Effector CD4-positive, alpha-beta T cell (primary cell): ENCODE measurements around the gene HIF3A. TPM values are rescaled to one million over a fixed set of nuclear protein-coding genes. Genes with fewer than 3 reads are reported as not detected.
"Not testable (repeated sequence)": the region's sequence is repeated elsewhere in the genome, so short reads cannot be mapped to it uniquely, and the experiment has no call there.

Experiments
- DNase-seq: peaks from one replicate; pipeline ENCODE4 v3.0.0-alpha.2; 2020
- total RNA-seq: gene quantifications from one replicate; lab custom pipeline; 2026; lab: John Stamatoyannopoulos, UW

The HIF3A gene
- not detected for total RNA-seq

DNA sequence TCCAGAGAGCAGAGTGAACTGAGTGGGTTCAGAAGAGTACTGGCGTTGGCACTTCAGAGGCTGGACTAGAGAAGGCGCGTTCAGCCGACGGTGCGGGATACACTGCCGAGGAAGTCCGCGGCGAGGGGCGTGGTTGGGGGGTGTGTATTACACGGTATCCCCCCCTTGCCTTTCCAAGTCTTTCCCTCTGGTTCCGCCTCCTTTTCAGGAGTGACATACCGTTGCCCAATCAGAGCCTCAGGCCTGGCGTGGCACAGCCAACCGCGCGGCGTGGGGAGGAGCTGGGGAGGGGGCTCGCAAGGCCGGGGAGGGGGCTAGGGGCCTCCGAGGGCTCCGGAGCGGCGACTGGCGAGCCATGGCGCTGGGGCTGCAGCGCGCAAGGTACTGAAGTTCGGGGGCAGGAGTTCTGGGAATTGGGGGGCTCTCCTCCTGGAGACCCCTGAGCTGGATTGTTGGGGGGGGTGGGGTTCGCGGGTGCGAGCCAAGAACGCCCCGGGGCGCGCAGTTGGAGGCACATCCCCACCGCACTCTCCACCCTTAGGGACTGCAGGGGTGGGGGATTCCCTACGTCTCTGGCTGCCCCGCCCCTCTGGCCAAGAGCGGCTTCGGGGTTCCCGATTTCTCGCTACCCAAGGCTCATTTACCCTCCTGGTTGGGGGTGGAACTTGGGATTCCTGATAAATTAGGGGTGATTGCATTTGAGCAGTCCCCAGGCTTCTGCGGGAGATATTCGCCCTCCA is at the start of gene HIF3A:
Gene HIF3A, plus strand, starts transcription at position 321 of the 740 bp plus-strand sequence. Its CDS starts 35 bp downstream, at position 356.
- no peak for DNase-seq

DNA sequence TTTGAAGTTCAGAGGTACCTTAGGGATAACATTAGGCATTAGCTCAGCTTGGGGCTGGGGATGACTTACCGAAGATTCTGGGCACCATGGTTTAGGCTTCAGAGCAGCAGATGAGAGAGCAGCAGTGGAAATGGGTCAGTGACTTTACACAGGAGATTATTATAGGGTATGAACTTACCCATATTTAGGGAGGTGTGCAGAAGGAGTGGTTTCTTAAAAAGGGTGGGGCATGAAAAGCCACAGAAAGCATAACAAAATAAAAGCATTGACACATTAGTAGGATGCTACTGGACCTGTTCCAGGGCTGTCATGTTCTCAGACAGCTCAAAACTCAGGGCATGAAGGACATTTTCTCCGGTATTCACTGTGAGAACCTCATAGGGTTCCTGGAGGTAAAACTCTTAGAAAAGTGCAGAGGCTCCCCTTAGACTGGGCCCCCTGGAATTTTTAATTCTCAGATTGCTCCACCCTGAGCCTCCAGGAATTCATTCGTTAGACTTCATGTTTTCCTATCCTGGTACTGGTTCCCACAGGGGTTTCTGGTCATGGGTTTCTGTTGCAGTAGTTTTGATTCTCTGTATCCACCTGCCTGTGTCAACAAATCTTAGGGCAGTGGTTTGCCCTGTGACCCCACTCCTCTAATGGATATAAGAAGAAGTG is 46.6 kb upstream of the HIF3A start:
- no peak for DNase-seq

DNA sequence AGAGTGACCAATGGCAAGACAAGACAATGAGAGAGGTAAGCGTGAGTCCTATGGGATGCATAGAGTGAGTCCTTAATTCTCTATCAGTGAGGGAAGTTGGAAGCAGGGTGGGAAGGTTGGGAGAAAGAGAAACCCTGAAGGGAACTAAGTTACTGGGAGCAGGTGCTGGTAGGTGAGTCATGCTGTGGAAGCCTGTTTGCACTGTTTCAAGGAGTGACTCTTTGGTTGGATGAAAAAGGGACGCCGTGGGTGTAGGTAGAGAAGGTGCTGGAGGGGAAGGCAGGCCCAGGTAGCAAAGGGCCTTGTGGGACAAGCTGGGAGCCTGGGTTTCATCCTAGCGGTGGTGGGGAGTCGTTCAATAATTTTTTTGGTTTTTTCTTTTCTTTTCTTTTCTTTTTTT is 45.4 kb upstream of the HIF3A start:
- no peak for DNase-seq

DNA sequence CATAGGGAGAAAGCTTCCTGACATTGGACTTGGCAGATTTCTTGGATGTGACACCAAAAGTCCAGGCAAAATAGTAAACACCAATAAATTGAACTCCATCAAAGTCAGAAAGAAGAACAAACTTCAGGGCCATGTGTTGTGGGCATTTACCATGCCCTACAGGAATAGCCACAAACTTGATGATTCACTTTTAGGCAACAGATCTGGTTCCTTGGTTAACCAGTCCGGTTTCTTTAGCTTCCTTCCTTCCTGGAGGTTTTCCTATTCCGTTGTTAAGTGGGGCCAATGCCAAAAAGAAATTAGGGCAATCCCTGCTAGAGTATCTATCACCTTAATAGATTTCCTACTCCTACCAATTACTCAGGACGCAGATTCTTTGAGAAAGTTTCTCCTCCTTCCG is 42.1 kb upstream of the HIF3A start:
- no peak for DNase-seq

DNA sequence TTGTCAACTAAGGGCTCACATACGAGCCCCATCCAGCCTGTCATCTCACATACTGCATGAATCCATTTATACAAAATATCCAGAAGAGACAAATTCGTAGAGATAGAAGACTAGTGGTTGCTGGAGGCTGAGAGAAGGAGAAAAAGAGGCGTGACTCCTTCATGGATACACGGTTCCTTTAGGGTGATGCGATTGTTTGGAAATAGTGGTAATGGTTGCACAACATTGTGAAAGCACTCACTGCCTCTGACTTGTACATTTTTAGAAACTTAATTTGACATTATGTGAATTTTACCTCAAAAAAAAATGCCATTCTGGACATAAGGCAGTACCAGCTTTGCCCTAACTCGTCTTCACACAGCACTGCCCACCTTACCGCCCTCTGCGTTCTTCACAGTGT is 40.0 kb upstream of the HIF3A start:
- DNase-seq, result no peak

DNA sequence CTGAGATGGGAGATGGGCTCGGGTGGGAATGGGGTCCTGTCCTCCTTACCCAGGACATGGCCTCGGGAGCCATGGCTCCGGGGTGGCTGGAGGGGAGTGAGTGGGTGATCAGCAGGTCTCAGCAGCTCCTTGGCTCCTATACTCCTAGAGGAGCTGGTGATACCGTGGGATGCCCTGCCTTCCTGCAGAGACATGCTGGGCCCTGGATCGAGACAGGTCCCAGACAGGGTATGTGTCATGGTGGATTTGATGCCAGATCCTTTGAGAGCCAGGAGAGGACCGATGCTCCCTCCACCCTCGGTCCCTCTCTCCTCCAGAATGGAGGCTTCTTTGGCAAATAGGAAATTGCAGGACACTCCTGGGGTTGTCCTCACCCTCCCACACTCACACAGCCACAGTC is 35.3 kb upstream of the HIF3A start:
- DNase-seq, result not testable (repeated sequence)

DNA sequence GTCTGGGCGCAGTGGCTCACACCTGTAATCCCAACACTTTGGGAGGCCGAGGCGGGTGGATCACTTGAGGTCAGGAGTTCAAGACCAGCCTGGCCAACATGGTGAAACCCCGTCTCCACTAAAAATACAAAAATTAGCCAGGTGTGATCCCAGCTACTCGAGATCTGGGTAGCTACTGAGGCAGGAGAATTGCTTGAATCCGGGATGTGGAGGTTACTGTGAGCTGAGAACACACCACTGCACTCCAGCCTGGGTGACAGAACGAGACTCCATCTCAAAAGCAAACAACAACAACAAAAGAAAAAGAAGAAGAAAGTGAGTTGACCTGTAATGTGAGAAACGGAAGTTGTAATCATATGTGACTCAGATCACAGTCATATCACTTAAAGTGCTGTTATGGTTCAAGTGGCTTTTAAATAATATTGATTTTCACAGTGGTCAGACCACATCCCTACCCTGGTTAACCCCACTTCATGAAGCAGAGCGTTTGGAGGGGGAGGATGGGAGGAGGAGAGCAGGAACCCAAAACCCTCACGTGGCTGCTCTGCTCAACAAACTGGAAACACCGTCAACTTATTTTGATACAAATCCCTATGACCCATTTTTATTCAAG is 34.1 kb upstream of the HIF3A start:
- peak; percentile 22 for DNase-seq

DNA sequence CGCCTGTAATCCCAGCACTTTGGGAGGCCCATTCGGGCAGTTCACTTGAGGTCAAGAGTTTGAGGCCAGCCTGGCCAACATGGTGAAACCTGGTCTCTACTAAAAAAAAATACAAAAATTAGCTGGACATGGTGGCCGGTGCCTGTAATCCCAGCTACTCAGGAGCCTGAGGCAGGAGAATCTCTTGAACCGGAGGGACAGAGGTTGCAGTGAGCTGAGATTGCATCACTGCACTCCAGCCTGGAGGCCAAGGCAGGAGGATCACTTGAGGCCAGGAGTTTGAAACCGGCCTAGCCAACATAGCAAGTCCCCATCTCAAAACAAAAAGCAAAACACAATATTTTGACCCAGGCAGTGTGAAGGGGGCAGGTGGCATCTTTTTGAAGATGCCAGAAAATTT is 32.0 kb upstream of the HIF3A start:
- DNase-seq, result not testable (repeated sequence)

DNA sequence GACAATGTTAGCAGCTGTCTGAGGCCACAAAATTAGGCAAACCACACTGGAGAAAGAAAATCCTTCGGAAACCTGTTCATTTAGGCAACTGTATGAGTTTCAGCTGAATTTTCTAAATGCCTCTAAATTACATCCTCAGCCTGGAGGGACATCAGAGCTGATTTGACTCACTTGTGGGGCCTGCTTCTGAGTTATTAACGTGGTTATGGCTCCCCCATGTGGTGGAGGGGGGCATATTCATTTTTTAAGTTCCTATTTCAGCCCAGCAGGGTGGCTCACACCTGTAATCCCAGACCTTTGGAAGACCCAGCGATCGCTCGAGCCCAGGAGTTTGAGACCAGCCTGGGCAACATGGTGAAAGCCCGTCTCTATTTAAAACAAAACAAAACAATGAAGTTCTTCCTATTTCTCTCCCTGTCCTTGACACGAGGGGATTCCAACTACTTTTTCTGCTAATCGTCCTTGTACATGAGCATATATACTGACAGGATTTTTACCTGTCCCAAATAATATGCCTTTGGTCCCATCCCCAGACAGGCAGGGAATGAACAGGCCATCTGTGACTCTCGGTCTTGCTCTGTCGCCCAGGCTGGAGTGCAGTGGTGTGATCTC is 31.5 kb upstream of the HIF3A start:
- peak; percentile 64 for DNase-seq

DNA sequence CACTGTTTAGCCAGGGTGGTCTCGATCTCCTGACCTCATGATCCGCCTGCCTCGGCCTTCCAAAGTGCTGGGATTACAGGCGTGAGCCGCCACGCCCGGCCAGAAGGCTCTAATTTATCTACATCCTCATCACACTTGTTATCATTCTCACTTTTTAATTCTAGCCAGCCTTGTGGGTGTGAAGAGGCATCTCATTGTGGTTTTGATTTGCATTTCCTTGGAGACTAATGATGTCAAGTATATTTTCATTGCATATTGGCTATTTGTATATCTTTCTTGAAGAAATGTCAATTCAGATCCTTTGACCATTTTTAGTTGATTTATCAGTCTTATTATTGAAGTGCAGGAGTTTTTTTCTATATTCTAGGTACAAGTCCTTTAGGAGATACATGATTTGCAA is 27.7 kb upstream of the HIF3A start:
- DNase-seq, result no peak

DNA sequence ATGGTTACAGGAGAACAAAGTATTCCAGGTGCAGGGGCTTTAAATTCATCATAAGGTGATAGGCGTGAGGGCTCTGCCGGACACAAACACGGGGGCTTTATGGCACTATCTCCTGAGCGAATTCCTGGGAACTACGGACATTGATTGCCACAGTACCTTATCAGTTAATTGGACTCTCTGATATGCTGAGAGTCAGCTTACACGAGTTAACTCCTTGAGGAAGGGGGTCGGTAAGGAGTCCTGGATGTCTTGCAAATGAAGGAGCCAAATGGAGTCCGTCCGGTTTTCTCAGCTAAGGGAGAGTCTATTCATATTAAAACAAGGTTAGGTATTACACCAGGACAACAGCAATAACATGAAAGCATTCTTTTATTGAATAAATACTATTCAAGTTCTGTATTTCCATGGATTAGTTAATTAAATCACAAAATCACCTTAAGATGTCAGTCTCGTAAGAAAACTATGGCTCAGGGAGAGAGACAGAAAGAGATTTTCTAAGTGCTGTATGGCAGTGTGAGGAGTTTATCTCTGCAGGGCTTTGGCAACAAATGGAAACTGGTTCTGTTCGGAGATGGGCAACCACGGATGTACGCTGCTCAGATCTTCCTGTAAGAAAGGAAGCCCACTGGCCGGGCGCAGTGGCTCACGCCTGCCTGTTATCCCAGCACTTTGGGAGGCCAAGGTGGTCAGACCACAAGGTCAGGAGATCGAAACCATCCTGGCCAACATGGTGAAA is 26.2 kb upstream of the HIF3A start:
- no peak for DNase-seq

DNA sequence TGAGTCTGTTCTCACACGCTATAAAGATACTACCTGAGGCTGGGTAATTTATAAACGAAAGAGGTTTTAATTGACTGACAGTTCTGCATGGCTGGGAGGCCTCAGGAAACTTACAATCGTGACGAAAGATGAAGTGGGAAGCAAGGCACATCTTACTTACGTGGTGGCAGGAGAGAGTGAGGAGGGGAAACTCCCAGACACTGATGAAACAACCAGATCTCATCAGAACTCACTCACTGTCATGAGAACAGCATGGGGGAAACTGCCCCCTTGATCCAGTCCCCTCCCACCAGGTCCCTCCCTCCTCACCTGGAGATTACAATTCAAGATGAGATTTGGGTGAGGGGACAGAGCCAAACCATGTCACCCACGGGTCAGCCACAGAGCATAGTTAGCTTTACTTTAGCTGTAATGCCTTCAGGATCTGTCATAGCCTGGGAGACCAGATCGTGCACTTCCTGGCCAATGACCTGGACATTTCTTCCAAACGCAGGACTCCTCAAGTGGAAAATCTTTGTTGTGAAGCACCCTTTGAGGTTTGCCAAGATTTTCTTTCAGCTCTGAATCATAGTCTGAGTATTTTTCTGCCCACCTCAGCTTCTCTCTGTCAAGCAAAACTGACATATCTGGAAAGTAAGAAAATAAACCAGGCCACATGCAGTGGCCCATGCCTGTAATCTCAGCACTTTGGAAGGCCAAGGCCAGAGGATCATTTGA is 25.2 kb upstream of the HIF3A start:
- DNase-seq, result no peak

DNA sequence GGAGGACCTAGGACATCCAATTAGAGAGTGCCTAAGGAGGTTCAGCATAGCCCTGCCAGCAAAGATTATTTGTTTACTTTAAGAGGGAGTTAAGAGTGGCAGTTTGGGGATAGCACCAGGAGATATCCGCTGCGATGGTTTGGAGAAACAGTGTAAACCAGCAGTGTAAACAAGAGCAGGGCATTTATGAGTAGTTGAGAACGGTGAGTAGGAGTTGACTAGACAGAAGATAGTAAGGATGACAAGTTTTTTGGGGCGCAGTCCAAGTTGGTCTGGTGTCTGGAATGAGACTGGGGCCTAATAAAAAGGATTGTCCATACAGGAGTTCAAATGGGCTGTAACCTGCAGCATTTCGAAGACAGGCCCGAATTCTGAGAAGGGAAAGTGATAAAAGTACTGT is 22.9 kb upstream of the HIF3A start:
- DNase-seq, result not testable (repeated sequence)

DNA sequence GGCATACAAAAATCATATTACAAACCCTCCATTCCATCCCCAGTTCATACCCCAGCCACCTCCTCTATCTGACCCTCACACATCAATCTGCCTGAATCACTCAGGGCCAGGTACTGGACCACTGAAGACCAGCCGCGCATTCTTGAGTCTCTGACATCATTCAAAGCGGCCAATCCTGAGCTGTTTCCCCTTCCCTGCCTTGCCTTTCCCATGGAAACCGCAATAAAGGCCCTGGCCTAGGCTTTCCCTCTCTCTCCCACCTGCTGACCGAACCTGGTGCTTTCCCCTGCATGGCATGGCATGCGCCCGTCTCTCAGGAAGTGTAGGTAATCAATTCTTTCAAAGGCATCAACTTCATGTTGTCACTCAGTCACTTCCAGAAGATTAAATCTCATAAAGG is 17.7 kb upstream of the HIF3A start:
- DNase-seq, result no peak

DNA sequence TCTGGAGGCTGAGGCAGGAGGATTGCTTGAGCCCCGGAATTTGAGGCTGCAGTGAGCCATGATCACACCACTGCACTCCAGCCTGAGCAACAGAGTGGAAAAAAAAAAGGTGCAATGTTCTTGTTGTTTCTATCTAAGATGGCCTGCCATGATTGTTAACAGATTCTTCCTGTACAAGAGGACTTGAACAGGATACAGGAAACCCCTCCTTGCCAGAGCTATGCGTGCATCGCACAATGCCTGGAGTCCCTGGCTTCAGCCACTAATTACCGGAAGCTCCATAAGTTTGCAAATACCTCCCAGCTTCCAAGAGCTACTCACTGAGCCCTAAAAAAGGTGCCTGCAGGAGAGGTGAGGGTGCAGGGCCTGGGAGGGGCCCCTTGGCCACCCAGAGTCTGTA is 13.1 kb upstream of the HIF3A start:
- DNase-seq, result no peak

DNA sequence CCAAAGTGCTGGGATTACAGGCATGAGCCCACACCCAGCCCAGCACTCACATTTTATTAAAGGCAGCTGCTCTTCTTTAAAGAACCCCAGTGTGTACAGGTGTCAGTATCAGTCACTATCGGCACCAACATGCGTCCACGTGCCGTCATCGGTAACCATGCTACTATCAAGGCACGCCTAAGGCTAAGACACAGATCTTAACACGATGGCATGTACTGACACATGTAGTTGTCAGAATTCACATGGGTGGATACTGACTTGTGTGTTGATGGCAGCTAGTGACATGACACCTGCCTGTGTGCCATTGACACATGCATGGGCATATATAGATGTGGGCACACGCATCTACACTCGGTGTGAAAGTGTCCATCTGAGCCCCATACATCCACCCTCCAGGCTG is 12.2 kb upstream of the HIF3A start:
- DNase-seq, result no peak

DNA sequence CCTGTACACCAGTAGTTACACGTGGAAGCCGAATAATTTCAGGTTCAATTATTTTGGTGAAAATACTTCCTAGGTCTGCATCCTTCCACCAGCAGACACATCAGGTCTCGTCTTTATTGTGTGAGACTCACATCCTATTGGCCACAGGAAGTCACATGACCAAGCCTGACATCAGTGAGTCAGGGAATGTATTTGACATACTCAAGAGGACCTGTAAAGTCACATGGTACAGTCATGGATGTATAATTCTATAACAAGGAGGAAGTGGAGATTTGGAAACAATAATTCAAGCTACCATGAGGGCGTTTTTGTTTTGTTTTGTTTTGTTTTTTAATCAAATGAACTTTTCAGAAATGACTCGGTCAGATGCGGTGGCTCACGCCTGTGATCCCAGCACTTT is 9.3 kb upstream of the HIF3A start:
- no peak for DNase-seq

DNA sequence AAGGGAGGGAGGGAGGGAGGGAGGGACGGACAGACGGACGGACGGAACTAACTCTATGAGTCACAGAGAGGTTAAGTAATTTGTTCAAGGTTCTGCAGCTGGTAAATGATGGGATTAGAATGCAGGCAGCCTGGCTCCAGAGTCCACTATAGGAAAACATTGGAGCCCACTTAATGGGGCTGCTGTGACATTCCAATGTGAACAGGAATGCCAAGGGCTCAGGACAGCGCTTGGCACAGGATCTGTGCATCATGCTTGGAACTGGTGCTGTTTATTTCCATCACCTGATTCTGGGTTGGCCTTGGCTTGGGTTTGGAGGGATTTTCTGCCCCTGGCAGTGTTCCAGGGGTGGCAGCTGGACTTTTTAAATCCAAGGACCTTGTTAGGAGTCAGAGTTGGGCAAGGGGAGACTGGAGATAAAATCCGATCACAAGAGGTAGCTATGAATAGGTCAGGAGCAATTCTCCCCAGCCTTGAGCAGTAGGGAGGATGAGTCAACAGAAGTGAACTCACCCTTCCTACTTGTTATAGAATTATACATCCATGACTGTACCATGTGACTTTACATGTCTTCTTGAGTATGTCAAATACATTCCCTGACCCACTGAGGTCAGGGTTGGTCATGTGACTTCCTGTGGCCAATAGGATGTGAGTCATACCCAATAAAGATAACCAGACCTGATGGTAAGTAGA is 7.8 kb upstream of the HIF3A start:
- no peak for DNase-seq

DNA sequence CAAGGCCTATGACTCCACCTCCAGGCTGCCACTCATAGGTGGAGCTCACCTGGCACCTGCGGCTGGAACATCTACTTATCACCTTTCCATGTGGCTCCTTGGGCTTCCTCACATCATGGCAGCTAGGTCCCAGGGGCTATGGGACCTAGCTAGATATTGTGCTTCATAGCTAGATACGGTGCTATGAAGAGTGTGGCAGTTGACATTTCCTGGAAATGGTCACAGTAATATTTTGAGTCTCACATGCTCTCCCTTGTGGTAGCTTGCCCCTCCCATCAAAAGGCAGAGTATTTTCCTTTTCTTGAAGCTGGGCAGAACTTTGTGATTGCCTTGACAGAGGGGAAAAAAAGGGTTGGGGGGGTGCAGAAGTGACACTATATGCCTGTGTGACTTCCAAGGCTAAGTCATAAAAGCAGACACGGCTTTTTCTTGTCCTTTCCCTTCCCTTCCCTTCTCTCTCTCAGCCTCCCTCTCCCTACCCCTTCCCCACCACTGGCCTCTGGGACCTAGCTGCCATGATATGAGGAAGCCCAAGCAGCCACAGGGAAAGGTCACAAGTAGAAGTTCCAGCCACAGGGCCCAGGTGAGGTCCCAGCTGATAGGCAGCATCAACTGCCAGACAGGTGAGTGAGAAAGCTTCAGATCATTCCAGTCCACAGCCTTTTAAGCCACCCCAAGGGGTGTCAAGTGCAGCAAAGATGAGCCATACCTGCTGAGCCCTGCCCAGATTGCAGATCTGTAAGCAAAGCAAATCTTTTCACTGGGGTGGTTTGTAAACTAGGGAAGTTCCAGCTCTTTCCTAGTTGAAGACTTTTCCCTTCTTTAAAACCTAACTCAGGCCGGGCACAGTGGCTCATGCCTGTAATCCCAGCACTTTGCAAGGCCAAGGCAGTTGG is 6.9 kb upstream of the HIF3A start:
- DNase-seq, result no peak

DNA sequence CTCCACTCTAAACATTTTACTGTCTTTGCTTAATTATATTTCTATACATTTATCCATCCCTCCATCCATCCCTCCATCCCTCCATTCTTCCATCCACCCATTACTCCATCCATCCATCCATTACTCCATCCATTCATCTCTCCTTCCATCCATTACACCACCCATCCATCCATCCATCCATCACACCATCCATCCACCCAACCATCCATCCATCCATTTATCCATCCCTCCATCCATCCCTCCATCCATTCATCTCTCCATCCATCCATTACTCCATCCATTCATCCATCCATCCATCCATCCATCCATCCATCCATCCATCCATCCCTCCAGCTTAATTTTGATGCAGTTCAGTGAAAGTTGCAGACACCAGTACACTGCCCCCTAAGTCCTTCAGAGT is 5.0 kb upstream of the HIF3A start:
- no peak for DNase-seq

DNA sequence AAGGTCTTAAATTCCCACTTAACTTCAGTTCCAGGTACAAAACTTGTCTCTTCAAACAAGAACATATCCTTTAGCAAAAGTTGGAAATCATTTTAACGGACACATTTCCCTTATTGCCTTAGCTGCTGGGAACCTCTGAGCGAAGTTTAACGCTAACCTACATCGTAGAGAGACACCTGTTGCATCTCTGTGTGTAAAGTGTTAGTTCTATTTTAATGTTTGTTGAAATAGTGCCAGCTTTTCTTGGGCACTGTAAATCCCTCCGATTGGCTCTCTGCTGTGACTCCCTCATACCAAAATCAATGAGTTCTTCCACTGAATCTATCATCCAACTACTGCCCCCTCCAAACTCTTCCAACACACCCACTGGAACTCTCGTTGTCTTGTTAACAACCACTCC is 2.3 kb upstream of the HIF3A start:
- no peak for DNase-seq
